Cerebellar cortex (tissue), 1 donor: Measurements from ENCODE around the gene OPHN1.
"Not testable (repeated sequence)": the region's sequence is repeated elsewhere in the genome, so short reads cannot be mapped to it uniquely, and the experiment has no call there.

Experiments used
- DNase-seq: peaks from one replicate; pipeline ENCODE4 v3.0.0-alpha.2; 2015; ENCODE audit warnings: low spot score

The OPHN1 gene

DNA sequence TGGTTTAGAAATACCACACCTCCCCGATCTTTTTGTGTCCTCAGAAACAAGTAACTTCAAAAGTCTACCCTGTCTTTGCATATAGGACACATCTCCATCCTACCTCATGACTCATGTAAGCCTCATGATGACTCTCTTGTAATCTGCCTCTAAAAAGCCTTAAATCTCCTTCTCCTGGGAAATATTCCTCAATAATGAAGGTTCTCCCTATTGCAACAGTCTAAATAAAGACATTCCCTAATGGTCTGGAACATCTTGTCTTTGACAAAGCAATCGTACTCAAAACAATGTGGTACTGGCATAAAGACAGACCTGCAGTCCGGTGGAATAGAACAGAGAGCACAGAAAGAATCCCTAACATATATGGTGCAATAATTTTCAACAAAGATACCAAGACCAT is 257.7 kb downstream of the OPHN1 start:
- DNase-seq, result no peak

- DNase-seq, result no peak
Measured at GRCh38 chrX:68163441-68163840, 269.9 kb downstream of the OPHN1 start.

GRCh38 chrX:68147848-68148247 is 285.4 kb downstream of the OPHN1 start:
- no peak for DNase-seq

DNA sequence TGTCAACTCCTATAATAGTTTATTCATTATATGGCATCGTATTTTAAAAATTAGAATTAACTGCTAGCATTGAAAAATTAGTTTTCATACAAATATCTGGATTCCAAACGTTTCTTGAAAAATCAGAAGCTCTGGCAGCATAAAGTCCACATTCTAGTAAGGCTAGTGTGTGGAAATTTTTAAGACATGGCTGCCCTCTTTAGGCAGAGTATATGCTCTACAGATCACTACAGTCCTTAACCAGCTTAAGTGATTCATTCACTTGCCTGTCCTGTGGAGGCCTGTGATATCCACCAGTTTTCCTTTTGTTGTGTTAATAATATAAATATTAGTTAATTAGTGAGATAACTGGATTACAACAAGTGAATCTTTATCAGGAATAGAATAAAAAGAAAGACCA is 287.2 kb downstream of the OPHN1 start:
- DNase-seq, result peak; percentile 28

DNA sequence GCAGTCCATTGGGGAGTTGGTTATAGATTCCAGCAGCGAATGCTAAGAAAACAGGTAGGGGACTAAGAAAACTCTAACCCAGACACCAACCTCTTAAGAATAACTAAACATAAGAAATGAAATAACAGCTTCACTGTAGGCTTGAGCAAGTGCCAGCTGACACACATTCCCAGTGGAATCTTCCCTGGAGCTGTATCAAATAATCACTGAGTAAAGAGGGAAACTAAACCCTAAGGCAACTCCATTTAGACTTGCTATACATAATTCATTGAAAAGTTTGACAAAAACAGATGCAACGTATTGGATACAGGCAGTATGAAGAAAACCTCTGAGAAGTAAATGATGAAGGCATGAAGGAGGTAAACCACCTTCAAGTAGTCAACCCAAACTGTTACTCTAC is 293.5 kb downstream of the OPHN1 start:
- no peak for DNase-seq

- no peak for DNase-seq
Measured at GRCh38 chrX:68133181-68133580, 300.1 kb downstream of the OPHN1 start.

DNA sequence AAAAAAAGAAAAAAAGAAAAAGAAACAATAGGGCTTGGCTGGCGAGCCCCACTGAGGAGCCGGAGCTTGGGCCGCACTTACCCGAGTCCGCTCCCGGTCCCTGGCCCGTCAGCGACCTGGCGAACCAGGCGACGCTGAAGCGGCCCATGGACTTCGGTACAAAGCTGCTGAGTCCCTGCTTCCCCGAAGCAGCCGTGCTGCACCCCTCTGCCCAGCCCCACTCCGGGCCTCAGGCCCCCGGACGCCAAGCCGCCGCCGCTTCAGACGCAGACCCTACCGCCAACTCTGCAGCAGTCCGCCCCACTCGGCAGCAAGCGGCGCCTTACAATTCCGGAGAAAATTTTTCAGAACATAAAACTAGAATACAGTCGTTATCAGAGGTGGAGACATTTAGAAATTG is 300.5 kb downstream of the OPHN1 start:
- DNase-seq, result no peak

DNA sequence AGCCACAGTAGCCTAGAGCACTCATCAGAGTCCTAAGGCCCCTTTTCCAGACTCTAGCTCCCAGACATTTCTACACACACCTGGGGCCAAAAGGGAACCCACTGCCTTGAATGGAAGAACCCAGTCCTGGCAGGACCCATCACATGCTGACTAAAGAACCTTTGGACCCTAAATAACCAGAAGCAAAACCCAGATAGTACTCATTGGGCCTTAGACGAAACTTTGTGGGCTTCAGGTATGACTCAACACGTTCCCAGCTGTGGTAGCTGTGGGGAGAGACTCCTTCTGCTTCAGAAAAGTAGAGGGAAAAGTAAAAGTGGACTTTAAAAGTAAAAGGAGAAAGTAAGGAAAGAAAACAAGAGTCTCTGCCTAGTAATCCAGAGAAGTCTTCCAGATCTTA is 311.5 kb downstream of the OPHN1 start:
- no peak for DNase-seq

GRCh38 chrX:68121371-68121770 is 311.9 kb downstream of the OPHN1 start:
- no peak for DNase-seq

- no peak for DNase-seq
Measured at GRCh38 chrX:68115371-68115770, 317.9 kb downstream of the OPHN1 start.

- peak; percentile 42 for DNase-seq
Measured at GRCh38 chrX:68114573-68115129, 318.6 kb downstream of the OPHN1 start.

DNA sequence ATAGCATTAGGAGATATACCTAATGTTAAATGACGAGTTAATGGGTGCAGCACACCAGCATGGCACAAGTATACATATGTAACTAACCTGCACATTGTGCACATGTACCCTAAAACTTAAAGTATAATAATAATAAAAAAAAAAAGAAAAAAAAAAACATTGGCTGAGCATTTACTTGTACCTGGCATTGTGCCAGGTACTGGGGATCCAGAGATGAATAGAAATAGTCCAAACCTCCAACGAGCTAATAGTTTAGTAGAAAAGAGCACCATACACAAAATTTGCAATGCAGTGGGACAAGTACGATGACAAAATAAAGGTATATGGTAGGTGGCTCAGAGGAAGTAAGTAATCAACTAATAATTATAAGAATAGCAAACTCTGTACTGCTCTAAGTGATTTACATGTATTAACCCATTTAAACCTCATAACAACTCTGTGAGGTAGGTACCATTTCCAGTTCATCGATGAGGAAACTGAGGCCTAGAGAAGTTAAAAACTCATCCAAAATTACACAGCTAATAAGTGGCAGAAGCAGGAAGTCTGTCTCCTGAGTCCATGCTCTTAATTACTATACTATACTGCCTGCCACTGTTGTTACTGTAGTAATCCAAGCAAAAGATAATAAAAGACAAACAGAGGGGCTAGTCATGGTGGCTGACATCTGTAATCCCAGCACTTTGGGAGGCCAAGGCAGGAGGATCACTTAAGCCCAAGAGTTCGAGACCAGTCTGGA is 319.3 kb downstream of the OPHN1 start:
- no peak for DNase-seq

DNA sequence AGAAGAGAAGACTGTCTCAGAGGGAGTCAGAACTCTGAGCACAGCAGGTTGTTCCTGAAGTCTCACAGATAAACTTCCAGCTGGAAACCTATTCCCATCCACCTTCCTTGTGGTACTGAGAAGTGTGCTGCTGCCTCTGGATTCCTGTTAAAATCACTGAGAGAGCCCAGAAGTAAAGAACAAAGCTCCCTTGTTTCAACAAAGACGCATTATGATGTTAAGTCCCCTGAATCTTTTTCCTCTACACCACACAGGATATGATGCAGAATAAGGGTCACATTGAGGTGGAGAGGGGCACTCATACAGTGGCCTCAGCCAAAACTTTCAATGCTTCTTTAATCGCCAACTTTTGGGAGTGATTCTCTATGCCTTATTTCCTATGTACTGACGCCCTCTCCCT is 321.0 kb downstream of the OPHN1 start:
- DNase-seq, result no peak

DNA sequence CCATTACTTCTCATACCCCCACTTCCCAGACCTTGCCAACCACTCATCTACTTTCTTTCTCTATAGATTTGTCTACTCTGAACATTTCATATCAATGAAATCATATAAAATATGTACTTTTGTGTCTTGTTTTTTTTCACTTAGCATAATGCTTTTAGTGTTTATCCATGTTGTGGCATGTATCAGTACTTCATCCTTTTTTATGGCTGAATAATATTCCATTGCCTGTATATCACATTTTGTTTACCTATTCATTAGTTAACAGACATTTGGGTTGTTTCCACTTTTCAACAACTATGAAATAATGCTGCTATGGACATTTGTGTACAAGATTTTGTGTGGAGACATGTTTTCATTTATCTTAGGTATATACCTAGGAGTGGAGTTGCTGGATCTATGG is 324.1 kb downstream of the OPHN1 start:
- no peak for DNase-seq

DNA sequence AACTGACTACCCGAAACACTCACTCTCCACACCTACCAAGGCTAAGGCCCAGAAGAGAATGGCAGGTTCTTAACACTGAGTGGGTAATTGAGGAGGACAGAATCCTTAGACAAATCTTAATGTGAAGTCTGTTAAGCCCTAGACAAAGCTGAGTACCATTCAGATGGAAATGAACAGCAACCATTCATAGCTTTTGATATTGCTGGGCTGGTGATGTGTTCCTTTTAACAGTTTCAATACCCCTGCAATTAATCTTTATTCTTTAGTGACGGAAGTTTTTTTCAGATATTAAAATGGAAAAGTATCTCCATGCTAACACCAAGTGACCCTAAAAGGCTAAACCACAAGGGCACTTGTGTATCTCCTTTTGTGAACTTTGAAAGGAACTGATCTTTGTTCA is 334.9 kb downstream of the OPHN1 start:
- no peak for DNase-seq

- no peak for DNase-seq
Measured at GRCh38 chrX:68090266-68090665, 343.0 kb downstream of the OPHN1 start.

GRCh38 chrX:68087526-68087925 is 345.8 kb downstream of the OPHN1 start:
- DNase-seq, result no peak

DNA sequence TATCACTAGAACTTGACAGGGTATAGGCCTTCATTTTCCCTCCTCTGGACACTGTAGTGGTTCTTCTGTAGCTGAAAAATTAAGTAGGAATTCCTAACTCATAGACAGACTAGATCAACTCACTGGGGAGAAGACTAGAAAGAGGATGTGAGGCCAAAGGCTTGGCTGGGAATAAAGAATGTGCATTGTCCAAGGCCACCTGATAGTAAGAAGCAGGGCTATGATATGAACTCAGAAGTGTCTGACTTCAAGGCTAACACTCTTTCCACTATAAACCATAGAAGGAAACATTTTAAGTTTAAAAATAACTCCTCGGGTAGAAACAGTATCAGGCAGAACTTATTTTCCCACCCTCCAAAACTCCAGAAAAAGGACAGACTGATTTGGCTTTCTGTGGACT is 346.6 kb downstream of the OPHN1 start:
- DNase-seq, result no peak

DNA sequence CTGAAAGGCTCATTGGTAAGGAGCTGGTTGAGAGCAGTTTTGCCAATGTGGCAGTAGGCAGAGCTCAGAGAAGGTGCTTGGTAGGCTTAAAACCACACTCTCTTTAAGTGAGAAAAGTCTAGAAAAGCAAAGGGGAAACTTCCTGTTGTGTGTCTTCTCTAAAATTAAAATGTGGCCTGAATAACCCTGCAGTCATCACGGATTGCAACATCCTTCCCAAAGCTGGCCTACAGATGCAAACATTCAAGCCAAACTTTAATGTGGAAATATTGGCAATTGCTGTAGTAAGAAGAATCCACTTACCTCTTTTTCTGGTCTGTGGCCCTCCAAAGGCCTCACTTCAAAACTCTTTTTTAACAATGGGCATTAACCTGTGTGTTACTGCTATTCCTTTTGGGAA is 348.5 kb downstream of the OPHN1 start:
- no peak for DNase-seq

DNA sequence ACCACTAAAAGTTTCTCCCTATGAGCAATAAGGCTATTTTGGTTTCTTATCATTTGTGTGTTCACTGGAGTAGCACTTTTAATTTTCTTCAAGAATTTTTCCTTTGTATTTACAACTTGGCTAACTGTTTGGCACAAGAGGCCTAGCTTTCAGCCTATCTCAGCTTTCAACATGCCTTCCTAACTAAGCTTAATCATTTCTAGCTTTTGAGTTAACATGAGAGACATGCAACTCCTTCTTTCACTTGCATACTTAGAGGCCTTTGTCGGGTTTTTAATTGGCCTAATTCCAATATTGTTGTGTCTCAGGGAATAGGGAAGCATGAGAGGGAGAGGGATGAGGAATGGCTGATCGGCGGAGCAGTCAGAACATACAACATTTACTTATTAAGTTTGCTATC is 349.8 kb downstream of the OPHN1 start:
- no peak for DNase-seq

DNA sequence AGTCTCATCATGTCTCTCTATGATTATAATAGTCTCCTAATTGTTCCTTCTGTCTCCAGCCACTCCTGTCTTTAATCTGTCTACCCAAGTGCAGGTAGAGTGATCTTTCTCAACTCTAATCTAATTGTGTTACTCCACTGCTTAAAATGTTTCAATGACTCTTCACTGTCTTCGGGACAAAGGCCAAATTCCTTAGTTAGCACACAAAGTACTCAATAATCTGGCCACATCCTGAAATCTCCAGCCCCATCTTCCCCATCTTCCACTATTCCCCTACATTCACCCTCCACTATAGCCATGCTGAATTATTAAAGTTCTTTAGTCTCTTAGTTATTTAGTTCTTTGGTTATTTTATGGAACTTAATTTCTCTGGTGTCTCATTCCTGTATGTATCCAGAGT is 353.3 kb downstream of the OPHN1 start:
- no peak for DNase-seq

GRCh38 chrX:68078801-68079200 is 354.5 kb downstream of the OPHN1 start:
- not testable (repeated sequence) for DNase-seq

- DNase-seq, result no peak
Measured at GRCh38 chrX:68077378-68077777, 355.9 kb downstream of the OPHN1 start.

DNA sequence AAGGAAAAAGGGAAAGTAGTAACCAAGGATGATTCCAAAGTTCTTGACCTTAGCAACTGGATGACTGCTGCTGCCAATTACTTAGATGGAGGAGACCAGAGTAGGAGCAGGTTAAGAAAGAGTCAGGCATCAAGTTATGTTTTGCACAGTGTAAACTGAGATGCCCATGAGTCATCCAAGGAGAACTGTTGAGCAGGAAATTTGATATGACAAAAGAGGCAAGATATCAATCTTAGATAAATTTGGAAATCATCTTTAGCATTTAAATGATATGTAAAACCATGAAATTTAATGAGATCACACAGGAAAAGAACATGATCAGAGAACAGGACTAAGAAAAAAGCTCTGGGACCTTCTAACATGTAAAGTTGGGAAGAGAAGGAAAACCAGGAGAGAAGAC is 361.3 kb downstream of the OPHN1 start:
- DNase-seq, result no peak
